ENCODE measurements around the gene MAB21L3. TPM values are rescaled to one million over a fixed set of nuclear protein-coding genes. Genes with fewer than 3 reads are reported as not detected.

The MAB21L3 gene
- total RNA-seq, 2 experiments from 2014 or later = not detected

GRCh38 chr1:116133696-116134475, 22.7 kb downstream of the MAB21L3 start:
- Histone ChIP-seq H3K36me3 (ENCODE audit: insufficient read depth, low read length) (no peaks in the 10 kb centered on the region), H3K4me1 (ENCODE audit: insufficient read depth, low read length) (peaks cover 9% of the 10 kb centered on the region), H3K27ac (ENCODE audit: low read depth in 1 of 2, low read length in 2 of 2) (no peak overlapping the region), H3K4me3 (ENCODE audit: low read length) (no peak overlapping the region), H3K9me3 (ENCODE audit: control insufficient read depth in 1 of 2, insufficient read depth in 1 of 2, low read length in 2 of 2) (no peaks in the 10 kb centered on the region), H3K27me3 (ENCODE audit: control insufficient read depth in 1 of 2, insufficient read depth in 2 of 2, low read length in 2 of 2) (no peaks in the 10 kb centered on the region)
- no peak for TF ChIP-seq CTCF (IDR thresholded peaks at IDR 0.05)
- no peaks in the 10 kb centered on the region for H3K36me3 Mint-ChIP-seq (ENCODE audit: low read depth)
- H3K27ac Mint-ChIP-seq = no peak overlapping the region
- ATAC-seq (ENCODE audit: poor library complexity) = no peak
- peaks cover 4% of the 10 kb centered on the region for H3K27me3 Mint-ChIP-seq
- H3K9me3 Mint-ChIP-seq = no peaks in the 10 kb centered on the region
- H3K4me1 Mint-ChIP-seq (ENCODE audit: low read depth) = peaks cover 10% of the 10 kb centered on the region
- ChIA-PET CTCF (no interaction called here), POLR2A (no interaction called here)
- intact Hi-C loops (cut with DNase I, micrococcal nuclease) = loop anchor here in 1 of 2 experiments (10.0 kb wide), 1 partner anchor 441 kb away; the partner anchor contains the start of gene CD58
- H3K4me3 Mint-ChIP-seq = no peak overlapping the region
- peak in 1 of 14 experiments; percentile 13 for DNase-seq

GRCh38 chr1:116134476-116134773, 23.2 kb downstream of the MAB21L3 start:
- H3K9me3 Mint-ChIP-seq = no peaks in the 10 kb centered on the region
- intact Hi-C loops (cut with DNase I, micrococcal nuclease) = loop anchor here in 1 of 2 experiments (10.0 kb wide), 1 partner anchor 440 kb away; the partner anchor contains the start of gene CD58
- no peak overlapping the region for H3K4me3 ChIP-seq (ENCODE audit: low read length)
- TF ChIP-seq CTCF (IDR thresholded peaks at IDR 0.05) = no peak
- H3K27ac ChIP-seq (ENCODE audit: low read depth in 1 of 2, low read length in 2 of 2) = no peak overlapping the region
- H3K36me3 ChIP-seq (ENCODE audit: insufficient read depth, low read length) = no peaks in the 10 kb centered on the region
- no peaks in the 10 kb centered on the region for H3K9me3 ChIP-seq (ENCODE audit: control insufficient read depth in 1 of 2, insufficient read depth in 1 of 2, low read length in 2 of 2)
- H3K27ac Mint-ChIP-seq = no peak overlapping the region
- no peaks in the 10 kb centered on the region for H3K27me3 ChIP-seq (ENCODE audit: control insufficient read depth in 1 of 2, insufficient read depth in 2 of 2, low read length in 2 of 2)
- no peaks in the 10 kb centered on the region for H3K36me3 Mint-ChIP-seq (ENCODE audit: low read depth)
- peaks cover 4% of the 10 kb centered on the region for H3K27me3 Mint-ChIP-seq
- ChIA-PET POLR2A (no interaction called here), CTCF (no interaction called here)
- ATAC-seq (ENCODE audit: poor library complexity) (no peak), DNase-seq (no peak)
- no peak overlapping the region for H3K4me3 Mint-ChIP-seq
- H3K4me1 Mint-ChIP-seq (ENCODE audit: low read depth) = peaks cover 11% of the 10 kb centered on the region
- H3K4me1 ChIP-seq (ENCODE audit: insufficient read depth, low read length) = peaks cover 8% of the 10 kb centered on the region

GRCh38 chr1:116138277-116138792, 27.1 kb downstream of the MAB21L3 start:
- H3K27ac Mint-ChIP-seq = peak overlapping the region; percentile 18
- POLR2A ChIA-PET = interaction anchor here (0.8 to 3.3 kb wide), 12 partner anchors 13 to 418 kb away, joined by 3 to 32 read pairs (median 4); no protein-coding TSS in a partner anchor

More at GRCh38 chr1:116138277-116138792, 27.1 kb downstream of the MAB21L3 start:
- H3K4me1 Mint-ChIP-seq (ENCODE audit: low read depth) = peaks cover 6% of the 10 kb centered on the region
- Histone ChIP-seq H3K27ac (ENCODE audit: low read depth in 1 of 2, low read length in 2 of 2) (no peak overlapping the region), H3K27me3 (ENCODE audit: control insufficient read depth in 1 of 2, insufficient read depth in 2 of 2, low read length in 2 of 2) (no peaks in the 10 kb centered on the region), H3K4me3 (ENCODE audit: low read length) (peak overlapping the region; percentile 39), H3K36me3 (ENCODE audit: insufficient read depth, low read length) (no peaks in the 10 kb centered on the region), H3K9me3 (ENCODE audit: control insufficient read depth in 1 of 2, insufficient read depth in 1 of 2, low read length in 2 of 2) (no peaks in the 10 kb centered on the region), H3K4me1 (ENCODE audit: insufficient read depth, low read length) (peaks cover 8% of the 10 kb centered on the region)
- H3K27me3 Mint-ChIP-seq = peaks cover 4% of the 10 kb centered on the region
- CTCF ChIA-PET = interaction anchor here (0.6 to 5.6 kb wide), 44 partner anchors 8 to 927 kb away, joined by 3 to 149 read pairs (median 4); partner anchors contain the start of gene ATP1A1
- intact Hi-C loops (cut with DNase I, micrococcal nuclease) = loop anchor here (2.0 to 10.0 kb wide), 4 partner anchors 30 to 458 kb away; partner anchors contain the start of gene CD58 (in 1 of the 2)
- TF ChIP-seq CTCF (IDR thresholded peaks at IDR 0.05) = no peak
- ATAC-seq (ENCODE audit: poor library complexity) = no peak
- H3K9me3 Mint-ChIP-seq = no peaks in the 10 kb centered on the region
- no peak for DNase-seq
- no peak overlapping the region for H3K4me3 Mint-ChIP-seq
- H3K36me3 Mint-ChIP-seq (ENCODE audit: low read depth) = no peaks in the 10 kb centered on the region

All from CD4-positive, alpha-beta T cell (primary cell).